Measurements from ENCODE around the gene TRIM9. TPM values are rescaled to one million over a fixed set of nuclear protein-coding genes. Genes with fewer than 3 reads are reported as not detected.

The TRIM9 gene
- total and polyA plus RNA-seq, 2 donors (not counting 3 experiments of a cell fraction or from before 2014, with no cell fraction given), result not detected

- no peak overlapping the region for H3K4me2 ChIP-seq (ENCODE audit: insufficient read depth, low read length)
- CTCF ChIA-PET, result no interaction called here
- TF ChIP-seq EZH2 (IDR thresholded peaks at IDR 0.05; ENCODE audit: borderline replicate concordance, low read depth, low read length, severe bottlenecking) (no peak), JUN (IDR thresholded peaks at IDR 0.05; ENCODE audit: borderline replicate concordance, insufficient read depth, insufficient read length, low read depth) (no peak), GATA2 (IDR thresholded peaks at IDR 0.05; ENCODE audit: insufficient read depth, insufficient read length, low read depth, low read length) (no peak), MAX (IDR thresholded peaks at IDR 0.05; ENCODE audit: insufficient read depth, insufficient read length) (no peak), CTCF (IDR thresholded peaks at IDR 0.05; ENCODE audit: extremely low read depth in 1 of 2, insufficient read depth in 1 of 2, low read depth in 1 of 2, low read length in 2 of 2) (no peak), FOS (IDR thresholded peaks at IDR 0.05; ENCODE audit: borderline replicate concordance, insufficient read depth, low read length) (no peak), POLR2A (IDR thresholded peaks at IDR 0.05; ENCODE audit: low read depth, low read length) (no peak), POLR2AphosphoS5 (IDR thresholded peaks at IDR 0.05; ENCODE audit: insufficient read depth, low read depth, low read length) (no peak), MYC (IDR thresholded peaks at IDR 0.05; ENCODE audit: low read depth, low read length) (no peak)
- no peaks in the 10 kb centered on the region for H3K79me2 ChIP-seq (ENCODE audit: control insufficient read depth, insufficient read depth, low read length)
- FAIRE-seq (no peak), DNase-seq (ENCODE audit: low read depth, low spot score) (no peak)
- H3K9ac ChIP-seq (replicated peaks; ENCODE audit: extremely low read depth, insufficient read depth, low read length), result no peak overlapping the region
- intact Hi-C loops (cut with micrococcal nuclease), result no loop called here
- no peaks in the 10 kb centered on the region for H3K9me3 ChIP-seq (replicated peaks; ENCODE audit: control insufficient read depth, insufficient read depth, low read length)
- no peaks in the 10 kb centered on the region for H3K9me1 ChIP-seq (replicated peaks; ENCODE audit: control insufficient read depth, extremely low read depth, insufficient read depth, low read length)
- H3K36me3 ChIP-seq (ENCODE audit: control insufficient read depth in 2 of 2, extremely low read depth in 1 of 2, insufficient read depth in 2 of 2, low read length in 2 of 2), result no peaks in the 10 kb centered on the region
- POLR2A ChIA-PET, result no interaction called here
- peaks cover 7 to 10% of the 10 kb centered on the region in 2 experiments for H3K27me3 ChIP-seq (ENCODE audit: control insufficient read depth in 2 of 2, insufficient read depth in 2 of 2, low read length in 2 of 2)
- no peak overlapping the region for H3K27ac ChIP-seq (ENCODE audit: insufficient read depth, low read depth, low read length)
- no peaks in the 10 kb centered on the region for H3K4me1 ChIP-seq (ENCODE audit: control insufficient read depth, extremely low read depth, insufficient read depth, low read length)
- no peak overlapping the region for H2AFZ ChIP-seq (ENCODE audit: low read depth, low read length)
- dilution Hi-C loops (cut with MboI; ENCODE audit: extremely low pct_ligation_motif_present, low sequenced_read_pairs), result no loop called here
- no peak overlapping the region for H3K4me3 ChIP-seq (replicated peaks in 1 of 3; ENCODE audit: insufficient read depth in 1 of 3, low read depth in 1 of 3, low read length in 3 of 3)
- H4K20me1 ChIP-seq (replicated peaks; ENCODE audit: control insufficient read depth, extremely low read depth, insufficient read depth, low read length), result no peaks in the 10 kb centered on the region
- no TSS peak for BruUV-seq (replicated peaks)
These were observed 14.3 kb downstream of the TRIM9 start for GRCh38 chr14:51080645-51081044.

All from endothelial cell of umbilical vein (primary cell).